Gastroesophageal sphincter (tissue), 3 donors: ENCODE measurements around the gene SIX2.

ENCODE experiments used
- CTCF ChIP-seq, 4 experiments: fragments of 200-600 bp in 2 of 4; fragments of 450-650 bp in 2 of 4; sonication (generic) in 1 of 4; IDR thresholded peaks; one replicate each; pipeline ENCODE4 v1.5.1; 2017 to 2019; ENCODE audit warnings: antibody characterized with exemption in 4 of 4, mild to moderate bottlenecking in 2 of 4, moderate library complexity in 2 of 4
- EP300 ChIP-seq: sonication (generic); formaldehyde crosslinking; IDR thresholded peaks from one replicate; pipeline ENCODE4 v1.6.1; 2017; ENCODE audit warnings: antibody characterized with exemption, mild to moderate bottlenecking
- POLR2A ChIP-seq, 2 donors: fragments of 450-650 bp; IDR thresholded peaks; one replicate each; pipeline ENCODE4 v1.6.1; 2017; ENCODE audit warnings: antibody characterized with exemption in 2 of 2, mild to moderate bottlenecking in 2 of 2, moderate library complexity in 1 of 2
- POLR2AphosphoS5 ChIP-seq: sonication (generic); formaldehyde crosslinking; IDR thresholded peaks from one replicate; pipeline ENCODE4 v1.6.1; 2017; ENCODE audit warnings: antibody characterized with exemption

- TF ChIP-seq POLR2AphosphoS5 (no peak), POLR2A (IDR thresholded peaks at IDR 0.05) (no peak), EP300 (no peak), CTCF (IDR thresholded peaks at IDR 0.05) (no peak)
Measured at GRCh38 chr2:44964752-44965236, 44.5 kb downstream of the SIX2 start.
